OCI-LY1 (cell line): ENCODE measurements around the gene TERB1.

Experiments used
- H2AFZ ChIP-seq: fragments of 200-600 bp; sonication (generic), shearing (Covaris generic); 2 replicates; pipeline ENCODE4 v1.6.0; 2014; ENCODE audit warnings: antibody characterized with exemption, mild to moderate bottlenecking, low read length
- H3F3A ChIP-seq: fragments of 200-600 bp; sonication (generic), shearing (Covaris generic); 2 replicates; pipeline ENCODE4 v1.6.0; 2014; ENCODE audit warnings: mild to moderate bottlenecking, antibody characterized with exemption, low read length, moderate library complexity; ENCODE audit not compliant: insufficient read depth
- H3K27ac ChIP-seq: fragments of 200-600 bp; sonication (generic); 2 replicates; pipeline ENCODE4 v1.5.1; 2014; ENCODE audit warnings: low read length, mixed run types, mild to moderate bottlenecking, low read depth; ENCODE audit not compliant: poor library complexity, severe bottlenecking
- H3K27me3 ChIP-seq: fragments of 200-600 bp; sonication (generic); 2 replicates; pipeline ENCODE4 v1.6.0; 2014; ENCODE audit warnings: antibody characterized with exemption, mild to moderate bottlenecking, low read length, moderate library complexity; ENCODE audit not compliant: insufficient read depth
- H3K36me3 ChIP-seq: fragments of 200-600 bp; sonication (generic); 2 replicates; pipeline ENCODE4 v1.6.1; 2014; ENCODE audit warnings: mild to moderate bottlenecking, antibody characterized with exemption, low read length, moderate library complexity, mixed read lengths; ENCODE audit not compliant: insufficient read depth
- H3K4me1 ChIP-seq: fragments of 200-600 bp; sonication (generic); 2 replicates; pipeline ENCODE4 v1.5.1; 2014; ENCODE audit warnings: mild to moderate bottlenecking, low read length, moderate library complexity; ENCODE audit not compliant: insufficient read depth, severe bottlenecking
- H3K4me2 ChIP-seq: fragments of 200-600 bp; sonication (generic), shearing (Covaris generic); 2 replicates; pipeline ENCODE4 v1.6.1; 2014; ENCODE audit warnings: low read length
- H3K4me3 ChIP-seq: fragments of 200-600 bp; sonication (generic); 2 replicates; pipeline ENCODE4 v1.5.1; 2014; ENCODE audit warnings: low read length, low read depth, mild to moderate bottlenecking, mixed read lengths; ENCODE audit not compliant: poor library complexity, severe bottlenecking
- H3K79me2 ChIP-seq: fragments of 200-600 bp; shearing (Covaris generic); 2 replicates; pipeline ENCODE4 v1.6.1; 2016; ENCODE audit warnings: mixed run types, low read length, mixed read lengths; ENCODE audit not compliant: insufficient read depth
- H3K9ac ChIP-seq: fragments of 200-600 bp; sonication (generic), shearing (Covaris generic); 2 replicates; pipeline ENCODE4 v1.6.1; 2014; ENCODE audit warnings: mild to moderate bottlenecking, low read length, mixed read lengths
- H3K9me2 ChIP-seq: fragments of 200-600 bp; sonication (generic), shearing (Covaris generic); 2 replicates; pipeline ENCODE4 v1.6.1; 2014; ENCODE audit warnings: low read depth, mild to moderate bottlenecking, low read length, mixed read lengths
- H3K9me3 ChIP-seq: fragments of 200-600 bp; shearing (Covaris generic); 2 replicates; pipeline ENCODE4 v1.6.1; 2014; ENCODE audit warnings: low read length, mixed read lengths
- H4K20me1 ChIP-seq: fragments of 200-600 bp; sonication (generic), shearing (Covaris generic); 2 replicates; pipeline ENCODE4 v1.6.0; 2016; ENCODE audit warnings: mild to moderate bottlenecking, low read length; ENCODE audit not compliant: insufficient read depth
- CTCF ChIP-seq: fragments of 200-600 bp; sonication (generic), shearing (Covaris generic); IDR thresholded peaks from 2 replicates; pipeline ENCODE4 v1.5.1; 2017; ENCODE audit warnings: mild to moderate bottlenecking, antibody characterized with exemption, low read length, moderate library complexity, mixed read lengths
- EZH2 ChIP-seq: fragments of 200-600 bp; sonication (generic), shearing (Covaris generic); IDR thresholded peaks from 2 replicates; pipeline ENCODE4 v1.8.0; 2017; ENCODE audit warnings: borderline replicate concordance, mixed run types, mild to moderate bottlenecking, antibody characterized with exemption, low read length, moderate library complexity, mixed read lengths

Gene TERB1

GRCh38 chr16:66717776-66718175, 83.6 kb downstream of the TERB1 start:
- Histone ChIP-seq H3K79me2 (no peaks in the 10 kb centered on the region), H3K4me3 (no peak overlapping the region), H3K36me3 (peaks cover 10% of the 10 kb centered on the region; the same call in 1 of the 2 replicates), H3F3A (0 out of 2 replicates have a peak, but pooled peaks cover 4% of the 10 kb centered on the region), H3K4me2 (no peak overlapping the region), H3K9me3 (no peaks in the 10 kb centered on the region), H3K9ac (no peak overlapping the region), H2AFZ (no peak overlapping the region), H4K20me1 (no peaks in the 10 kb centered on the region), H3K27me3 (no peaks in the 10 kb centered on the region), H3K4me1 (no peaks in the 10 kb centered on the region), H3K9me2 (no peaks in the 10 kb centered on the region), H3K27ac (no peak overlapping the region)
- TF ChIP-seq CTCF (no peak), EZH2 (no peak)

GRCh38 chr16:66717112-66717675, 84.2 kb downstream of the TERB1 start:
- H3K4me2 ChIP-seq = no peak overlapping the region
- no peak overlapping the region for H3K9ac ChIP-seq
- peaks cover 5% of the 10 kb centered on the region; the same call in 1 of the 2 replicates for H3K36me3 ChIP-seq
- no peak for TF ChIP-seq EZH2
- peak; percentile 71 for TF ChIP-seq CTCF
- no peaks in the 10 kb centered on the region for H3K9me2 ChIP-seq
- H4K20me1 ChIP-seq = no peaks in the 10 kb centered on the region
- no peaks in the 10 kb centered on the region for H3K79me2 ChIP-seq
- no peaks in the 10 kb centered on the region for H3K27me3 ChIP-seq
- no peak overlapping the region for H3K4me3 ChIP-seq
- H3K4me1 ChIP-seq = no peaks in the 10 kb centered on the region
- H3K9me3 ChIP-seq = no peaks in the 10 kb centered on the region
- no peak overlapping the region for H3K27ac ChIP-seq
- 0 out of 2 replicates have a peak, but pooled peaks cover 4% of the 10 kb centered on the region for H3F3A ChIP-seq
- no peak overlapping the region for H2AFZ ChIP-seq

- no peak overlapping the region for H3K4me2 ChIP-seq
- no peaks in the 10 kb centered on the region; the same call in 1 of the 2 replicates for H3K27me3 ChIP-seq
- H3K9ac ChIP-seq = no peak overlapping the region
- H3K4me3 ChIP-seq = no peak overlapping the region
- no peaks in the 10 kb centered on the region for H3K9me2 ChIP-seq
- no peak overlapping the region for H3K27ac ChIP-seq
- H2AFZ ChIP-seq = no peak overlapping the region
- H4K20me1 ChIP-seq = no peaks in the 10 kb centered on the region
- no peaks in the 10 kb centered on the region for H3F3A ChIP-seq
- H3K79me2 ChIP-seq = no peaks in the 10 kb centered on the region
- TF ChIP-seq CTCF = no peak
- TF ChIP-seq EZH2 = no peak
- no peaks in the 10 kb centered on the region for H3K4me1 ChIP-seq
- no peaks in the 10 kb centered on the region for H3K9me3 ChIP-seq
- no peaks in the 10 kb centered on the region for H3K36me3 ChIP-seq
Measured at GRCh38 chr16:66714654-66715307, 86.6 kb downstream of the TERB1 start.
